ENCODE measurements around the gene MREG.

- TF ChIP-seq, protein P1, sequence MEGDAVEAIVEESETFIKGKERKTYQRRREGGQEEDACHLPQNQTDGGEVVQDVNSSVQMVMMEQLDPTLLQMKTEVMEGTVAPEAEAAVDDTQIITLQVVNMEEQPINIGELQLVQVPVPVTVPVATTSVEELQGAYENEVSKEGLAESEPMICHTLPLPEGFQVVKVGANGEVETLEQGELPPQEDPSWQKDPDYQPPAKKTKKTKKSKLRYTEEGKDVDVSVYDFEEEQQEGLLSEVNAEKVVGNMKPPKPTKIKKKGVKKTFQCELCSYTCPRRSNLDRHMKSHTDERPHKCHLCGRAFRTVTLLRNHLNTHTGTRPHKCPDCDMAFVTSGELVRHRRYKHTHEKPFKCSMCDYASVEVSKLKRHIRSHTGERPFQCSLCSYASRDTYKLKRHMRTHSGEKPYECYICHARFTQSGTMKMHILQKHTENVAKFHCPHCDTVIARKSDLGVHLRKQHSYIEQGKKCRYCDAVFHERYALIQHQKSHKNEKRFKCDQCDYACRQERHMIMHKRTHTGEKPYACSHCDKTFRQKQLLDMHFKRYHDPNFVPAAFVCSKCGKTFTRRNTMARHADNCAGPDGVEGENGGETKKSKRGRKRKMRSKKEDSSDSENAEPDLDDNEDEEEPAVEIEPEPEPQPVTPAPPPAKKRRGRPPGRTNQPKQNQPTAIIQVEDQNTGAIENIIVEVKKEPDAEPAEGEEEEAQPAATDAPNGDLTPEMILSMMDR (conservative IDR thresholded peaks at IDR 0.05; ENCODE audit: low read length), result no peak
- no peak for TF ChIP-seq EZH2phosphoT487 (IDR thresholded peaks at IDR 0.05; ENCODE audit: borderline replicate concordance)
Observed at GRCh38 chr2:215914054-215914776, 99.1 kb downstream of the MREG start.
